ENCODE results near the gene MYO19. TPM values are rescaled to one million over a fixed set of nuclear protein-coding genes. Genes with fewer than 3 reads are reported as not detected.
"Not testable (repeated sequence)": the region's sequence is repeated elsewhere in the genome, so short reads cannot be mapped to it uniquely, and the experiment has no call there.

The MYO19 gene
- total RNA-seq, 1 donor from 2014 or later = 40.7 TPM

DNA sequence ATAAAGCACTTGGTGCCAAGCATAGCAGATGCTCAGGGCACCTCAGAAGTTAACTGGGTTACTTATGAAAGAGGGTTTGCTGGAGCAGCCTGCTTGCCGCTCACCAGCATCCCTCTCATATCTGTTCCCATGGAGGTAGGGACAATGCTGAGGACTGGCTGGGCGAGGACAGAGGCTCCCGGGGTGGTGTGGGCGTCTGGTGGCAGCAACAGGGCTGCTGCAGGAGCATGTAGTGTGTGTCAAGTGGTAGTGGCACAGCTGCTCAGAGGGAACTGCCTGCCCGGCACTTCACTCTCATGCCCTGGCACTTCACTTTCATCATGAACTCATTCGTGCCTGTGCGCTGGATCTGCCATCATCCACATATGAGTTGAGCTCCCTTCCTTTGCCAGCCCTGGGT, 75.1 kb downstream of the MYO19 start:
- H3K9me3 ChIP-seq = no peaks in the 10 kb centered on the region
- H3K36me3 ChIP-seq = no peaks in the 10 kb centered on the region
- H3K4me1 ChIP-seq = no peaks in the 10 kb centered on the region
- TF ChIP-seq, protein P1, sequence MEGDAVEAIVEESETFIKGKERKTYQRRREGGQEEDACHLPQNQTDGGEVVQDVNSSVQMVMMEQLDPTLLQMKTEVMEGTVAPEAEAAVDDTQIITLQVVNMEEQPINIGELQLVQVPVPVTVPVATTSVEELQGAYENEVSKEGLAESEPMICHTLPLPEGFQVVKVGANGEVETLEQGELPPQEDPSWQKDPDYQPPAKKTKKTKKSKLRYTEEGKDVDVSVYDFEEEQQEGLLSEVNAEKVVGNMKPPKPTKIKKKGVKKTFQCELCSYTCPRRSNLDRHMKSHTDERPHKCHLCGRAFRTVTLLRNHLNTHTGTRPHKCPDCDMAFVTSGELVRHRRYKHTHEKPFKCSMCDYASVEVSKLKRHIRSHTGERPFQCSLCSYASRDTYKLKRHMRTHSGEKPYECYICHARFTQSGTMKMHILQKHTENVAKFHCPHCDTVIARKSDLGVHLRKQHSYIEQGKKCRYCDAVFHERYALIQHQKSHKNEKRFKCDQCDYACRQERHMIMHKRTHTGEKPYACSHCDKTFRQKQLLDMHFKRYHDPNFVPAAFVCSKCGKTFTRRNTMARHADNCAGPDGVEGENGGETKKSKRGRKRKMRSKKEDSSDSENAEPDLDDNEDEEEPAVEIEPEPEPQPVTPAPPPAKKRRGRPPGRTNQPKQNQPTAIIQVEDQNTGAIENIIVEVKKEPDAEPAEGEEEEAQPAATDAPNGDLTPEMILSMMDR (IDR thresholded peaks at IDR 0.05) = no peak
- no peak for DNase-seq (ENCODE audit: low spot score in 2 of 2)
- no peaks in the 10 kb centered on the region for H3K27me3 ChIP-seq
- no peak overlapping the region for H3K4me3 ChIP-seq
- H3K27ac ChIP-seq = no peak overlapping the region
- intact Hi-C loops (cut with DNase I) = no loop called here

DNA sequence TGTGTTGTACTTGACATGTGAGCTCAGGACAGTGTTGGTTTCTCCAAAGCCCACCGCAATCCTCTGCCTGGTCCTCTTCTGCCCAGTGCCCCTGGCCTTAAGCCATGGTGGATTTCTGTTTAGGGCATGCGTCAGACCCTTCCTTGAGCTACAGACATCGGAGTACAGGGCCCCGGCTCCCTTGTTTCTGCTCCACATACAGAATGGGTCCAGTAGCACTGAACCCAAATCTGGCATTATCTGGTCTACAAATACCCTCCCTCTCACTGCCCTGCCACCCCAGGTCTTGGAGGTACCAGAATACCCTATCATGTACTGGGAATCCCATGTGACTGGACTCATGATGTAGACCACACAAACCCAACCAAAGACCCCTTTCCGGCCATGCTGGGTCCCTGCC, 75.6 kb downstream of the MYO19 start:
- H3K4me3 ChIP-seq = no peak overlapping the region
- H3K27ac ChIP-seq = no peak overlapping the region
- no peak for DNase-seq (ENCODE audit: low spot score in 2 of 2)
- intact Hi-C loops (cut with DNase I) = no loop called here
- H3K27me3 ChIP-seq = no peaks in the 10 kb centered on the region
- H3K9me3 ChIP-seq = no peaks in the 10 kb centered on the region
- no peaks in the 10 kb centered on the region for H3K4me1 ChIP-seq
- no peaks in the 10 kb centered on the region for H3K36me3 ChIP-seq
- TF ChIP-seq, protein P1 (IDR thresholded peaks at IDR 0.05) = no peak

DNA sequence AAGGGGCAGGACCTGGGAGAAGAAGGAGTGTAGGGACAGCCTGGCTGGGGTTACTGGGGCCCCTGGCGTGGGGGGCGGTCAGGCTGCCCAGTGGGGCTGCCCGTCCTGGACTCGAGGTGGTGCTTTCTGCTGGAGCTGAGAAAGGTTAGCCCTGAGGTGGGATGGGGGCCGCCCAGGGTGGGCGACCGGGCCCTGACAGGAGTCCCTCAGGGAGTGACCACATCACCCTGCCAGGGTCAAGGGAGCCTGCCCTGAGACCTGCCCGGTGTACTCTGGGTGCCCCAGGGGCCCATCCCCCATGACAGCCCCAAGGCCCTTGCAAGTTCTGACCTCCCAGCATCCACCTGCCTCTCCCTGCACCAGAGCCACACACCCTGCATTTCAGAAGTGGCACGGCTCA, 77.0 kb downstream of the MYO19 start:
- H3K27me3 ChIP-seq; H3K27ac ChIP-seq; H3K36me3 ChIP-seq; DNase-seq (ENCODE audit: low spot score in 2 of 2); intact Hi-C loops (cut with DNase I); H3K4me1 ChIP-seq; H3K9me3 ChIP-seq; H3K4me3 ChIP-seq: not testable (repeated sequence)

DNA sequence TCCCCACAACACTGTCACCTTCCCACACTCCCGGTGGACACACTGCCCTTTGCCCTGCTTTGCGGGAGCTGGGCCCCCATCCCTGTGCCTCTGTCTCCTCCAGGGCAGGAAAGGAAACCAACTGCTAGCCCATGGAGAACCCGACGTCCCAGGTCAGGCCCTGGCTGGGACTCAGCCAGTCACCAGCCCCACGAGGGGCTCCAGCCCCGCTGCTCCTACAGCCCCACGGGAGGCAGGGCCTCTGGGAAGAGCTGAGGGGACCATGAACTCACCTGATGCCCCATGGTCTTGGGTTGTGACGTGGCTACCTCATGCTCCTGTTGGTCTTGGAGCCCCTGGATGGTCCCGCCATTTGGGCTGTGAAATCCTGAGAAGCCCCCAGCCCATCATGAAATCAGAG, 81.8 kb downstream of the MYO19 start:
- H3K36me3 ChIP-seq; H3K9me3 ChIP-seq; intact Hi-C loops (cut with DNase I); H3K4me3 ChIP-seq; H3K4me1 ChIP-seq; H3K27ac ChIP-seq; H3K27me3 ChIP-seq; DNase-seq (ENCODE audit: low spot score in 2 of 2): not testable (repeated sequence)

DNA sequence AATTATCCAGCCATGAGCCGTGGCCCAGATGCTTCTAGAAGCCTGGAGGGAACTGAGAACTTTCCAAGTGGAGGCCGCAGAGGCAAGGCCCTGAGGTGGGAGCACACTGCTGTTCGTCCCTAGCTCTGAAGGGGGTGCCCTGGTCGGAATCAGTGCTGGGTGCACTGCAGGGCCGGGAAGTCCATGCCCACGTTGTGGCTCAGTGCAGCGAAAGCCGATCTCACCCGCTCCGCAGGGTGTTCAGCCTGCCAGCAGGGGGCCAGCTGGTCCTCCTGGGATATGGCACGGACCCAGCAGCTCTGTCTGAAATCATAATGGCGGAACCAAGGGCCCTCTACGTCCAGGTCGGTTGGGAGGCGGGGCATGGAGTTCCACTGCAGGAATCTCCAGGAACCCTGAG, 84.7 kb downstream of the MYO19 start:
- DNase-seq (ENCODE audit: low spot score in 2 of 2); H3K4me3 ChIP-seq; H3K27me3 ChIP-seq; intact Hi-C loops (cut with DNase I); H3K27ac ChIP-seq; H3K36me3 ChIP-seq; H3K9me3 ChIP-seq; H3K4me1 ChIP-seq: not testable (repeated sequence)

Other genes starting within 250 kb of the MYO19 start
- gene TBC1D3G, start 211.0 kb downstream of the MYO19 start, total RNA-seq = not detected
- gene TBC1D3H, start 146.4 kb downstream of the MYO19 start, total RNA-seq = not detected
- 49.4 TPM for gene ZNHIT3, start 48.2 kb downstream of the MYO19 start, total RNA-seq
- 6.0 TPM for gene PIGW, start 119 bp upstream of the MYO19 start, total RNA-seq
- 26.5 TPM for gene GGNBP2, start 10.1 kb upstream of the MYO19 start, total RNA-seq
- gene DHRS11, start 57.0 kb upstream of the MYO19 start, total RNA-seq = 11.8 TPM
- gene MRM1, start 66.7 kb upstream of the MYO19 start, total RNA-seq = not detected

All from ascending aorta (tissue), 2 donors.